HG03095 (cell line): ENCODE results near the gene SFR1.

Experiments used
- ATAC-seq: cut with Tn5 transposase; IDR thresholded peaks from one replicate; pipeline ENCODE4 v1.9.1; 2021; ENCODE audit warnings: moderate library complexity; ENCODE audit not compliant: unreplicated experiment

SFR1 gene

GRCh38 chr10:104104418-104104817, 17.6 kb upstream of the SFR1 start:
- no peak for ATAC-seq

- no peak for ATAC-seq
Observed at GRCh38 chr10:104104926-104105325, 17.0 kb upstream of the SFR1 start.

GRCh38 chr10:104109908-104110662, 11.9 kb upstream of the SFR1 start:
- ATAC-seq, result peak; percentile 82

- no peak for ATAC-seq
Observed at GRCh38 chr10:104113376-104113956, 8.5 kb upstream of the SFR1 start.

- no peak for ATAC-seq
Observed at GRCh38 chr10:104117839-104118323, 4.1 kb upstream of the SFR1 start.

- ATAC-seq, result no peak
Observed at GRCh38 chr10:104119996-104120395, 2.0 kb upstream of the SFR1 start.

- no peak for ATAC-seq
Observed at GRCh38 chr10:104120512-104120902, 1.5 kb upstream of the SFR1 start.

GRCh38 chr10:104120903-104121484, 977 bp upstream of the SFR1 start:
- peak; percentile 33 for ATAC-seq

GRCh38 chr10:104122225-104123107, 495 bp downstream of the SFR1 start:
- ATAC-seq, result no peak

GRCh38 chr10:104123397-104123796, 1.4 kb downstream of the SFR1 start:
- ATAC-seq, result no peak

- no peak for ATAC-seq
Observed at GRCh38 chr10:104127411-104127810, 5.4 kb downstream of the SFR1 start.

- no peak for ATAC-seq
Observed at GRCh38 chr10:104128214-104128613, 6.2 kb downstream of the SFR1 start.

GRCh38 chr10:104130041-104130440, 8.1 kb downstream of the SFR1 start:
- ATAC-seq, result no peak

- ATAC-seq, result no peak
Observed at GRCh38 chr10:104138131-104138530, 16.2 kb downstream of the SFR1 start.

- no peak for ATAC-seq
Observed at GRCh38 chr10:104139221-104139620, 17.2 kb downstream of the SFR1 start.

- ATAC-seq, result no peak
Observed at GRCh38 chr10:104142081-104142480, 20.1 kb downstream of the SFR1 start.

GRCh38 chr10:104143829-104144228, 21.9 kb downstream of the SFR1 start:
- ATAC-seq, result no peak

GRCh38 chr10:104144931-104145330, 23.0 kb downstream of the SFR1 start:
- no peak for ATAC-seq

GRCh38 chr10:104146882-104147281, 24.9 kb downstream of the SFR1 start:
- ATAC-seq, result no peak

- no peak for ATAC-seq
Observed at GRCh38 chr10:104150139-104150538, 28.2 kb downstream of the SFR1 start.

- ATAC-seq, result no peak
Observed at GRCh38 chr10:104151737-104152136, 29.8 kb downstream of the SFR1 start.
